ENCODE data around the gene OR10A6. TPM values are rescaled to one million over a fixed set of nuclear protein-coding genes. Genes with fewer than 3 reads are reported as not detected.

Gene OR10A6
- total and polyA plus RNA-seq, 2 of the 4 experiments (the other 2 are of a cell fraction) = 0.19 TPM; not detected in 1

DNA sequence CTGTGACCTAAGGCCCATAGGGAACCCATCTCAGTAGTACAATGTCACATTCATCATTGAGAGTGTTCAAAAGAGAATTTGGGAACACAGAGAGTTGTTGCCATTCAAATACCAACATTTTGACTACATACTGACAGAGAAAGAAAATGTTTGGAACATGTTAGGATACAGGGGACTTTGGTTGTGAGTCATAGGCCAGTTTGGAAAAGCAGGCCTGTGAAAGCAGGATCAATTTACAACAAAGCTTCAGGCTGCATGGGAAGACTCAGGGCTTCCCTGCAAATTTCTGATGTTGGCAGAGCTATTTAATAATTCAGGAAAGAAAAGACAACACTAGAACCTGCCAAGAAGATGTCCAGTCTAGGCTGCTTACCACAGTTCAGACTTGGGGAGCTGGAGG lies 33.8 kb upstream of the OR10A6 start:
- Histone ChIP-seq H3K9ac (ENCODE audit: low read depth, low read length) (peak overlapping the region; percentile 69; the same call in 1 of the 2 replicates), H2BK120ac (ENCODE audit: low read depth, low read length) (peak overlapping the region; percentile 98), H2AFZ (replicated peaks; ENCODE audit: low read length, poor library complexity) (peak overlapping the region; percentile 36), H3K36me3 (ENCODE audit: control insufficient read depth, insufficient read depth, low read length) (no peaks in the 10 kb centered on the region), H4K5ac (ENCODE audit: low read depth, low read length) (peak overlapping the region; percentile 98), H2BK20ac (ENCODE audit: low read depth, low read length) (peak overlapping the region; percentile 98), H3K27me3 (ENCODE audit: control insufficient read depth, insufficient read depth, low read length) (no peaks in the 10 kb centered on the region), H4K20me1 (ENCODE audit: insufficient read depth, low read length) (no peaks in the 10 kb centered on the region), H3K9me3 (ENCODE audit: control insufficient read depth, insufficient read depth, low read length) (no peaks in the 10 kb centered on the region), H2BK5ac (ENCODE audit: low read depth, low read length, poor library complexity, severe bottlenecking) (peak overlapping the region; percentile 98), H3K14ac (replicated peaks; ENCODE audit: low read depth, low read length) (peak overlapping the region; percentile 96), H3K23ac (ENCODE audit: low read depth, low read length) (peak overlapping the region; percentile 97), H3K79me1 (ENCODE audit: low read depth in 1 of 2, low read length in 2 of 2) (peaks cover 0 to 19% of the 10 kb centered on the region in 2 experiments; a peak in 2 of 4 replicates), H3K18ac (ENCODE audit: low read depth, low read length) (peak overlapping the region; percentile 96), H4K8ac (ENCODE audit: low read depth in 2 of 2, low read length in 2 of 2) (peak overlapping the region; percentile 89 to 96), H3K27ac (ENCODE audit: insufficient read depth, low read length) (peak overlapping the region; percentile 90), H3K9me1 (ENCODE audit: insufficient read depth, low read length) (peaks cover 16% of the 10 kb centered on the region), H4K91ac (ENCODE audit: insufficient read depth, low read depth, low read length) (peak overlapping the region; percentile 99), H3K56ac (ENCODE audit: extremely low read depth, insufficient read depth, low read length) (peak overlapping the region; percentile 98), H3K4me1 (ENCODE audit: control insufficient read depth, insufficient read depth, low read length) (peaks cover 32% of the 10 kb centered on the region), H3K4ac (ENCODE audit: low read depth, low read length) (peak overlapping the region; percentile 98), H2AK5ac (ENCODE audit: low read depth, low read length) (peak overlapping the region; percentile 96), H2AK9ac (replicated peaks; ENCODE audit: low read depth, low read length, poor library complexity) (peak overlapping the region; percentile 97), H3K4me2 (ENCODE audit: low read depth, low read length) (peak overlapping the region; percentile 27), H3K4me3 (ENCODE audit: insufficient read depth, low read depth, low read length) (no peak overlapping the region), H2BK15ac (ENCODE audit: low read depth, low read length) (peak overlapping the region; percentile 95; the same call in 2 of the 3 replicates)
- intact Hi-C loops (cut with micrococcal nuclease) = loop anchor here (5.0 kb wide), 1 partner anchor 73 kb away; no protein-coding TSS in a partner anchor
- in situ Hi-C loops (cut with MboI; ENCODE audit: low sequenced_read_pairs) = no loop called here
- ATAC-seq (ENCODE audit: low read depth) = peak; percentile 74
- DNase-seq = peak; percentile 90
- dilution Hi-C loops (cut with HindIII; ENCODE audit: low sequenced_read_pairs, unreplicated experiment) = no loop called here
- TSS peak; percentile 85 for BruUV-seq (replicated peaks)
- TF ChIP-seq NFE2L2 (IDR thresholded peaks at IDR 0.05; ENCODE audit: low read depth, low read length) = no peak
- 0 out of 2 replicates have a peak, but pooled peaks have one; percentile 44 for TF ChIP-seq FOS (IDR thresholded peaks at IDR 0.05; ENCODE audit: low read depth, low read length)
- ChIA-PET POLR2A (ENCODE audit: unreplicated experiment) (interaction anchor here (0.8 to 1.1 kb wide), 2 partner anchors 12 to 19 kb away, joined by 4 to 5 read pairs; no protein-coding TSS in a partner anchor), CTCF (interaction anchor here (0.9 to 2.5 kb wide), 4 partner anchors 9 to 393 kb away, joined by 3 to 9 read pairs (median 3); partner anchors contain the start of gene EIF3F)

Data from IMR-90 (cell line).